AG10803 (cell line): ENCODE data around the gene CATSPERZ.
A peak's percentile ranks its signal among the peaks of the same experiment; 100 is the strongest.

Source experiments
- DNase-seq: peaks from one replicate; pipeline ENCODE4 v3.0.0; 2010; ENCODE audit warnings: low read depth
- H3K4me3 ChIP-seq: 2 replicates; pipeline ENCODE4 v1.5.1; 2011; ENCODE audit warnings: mild to moderate bottlenecking, low read length, control low read depth
- TF ChIP-seq, protein P1 (sequence below): conservative IDR thresholded peaks from 2 replicates; pipeline ENCODE4 v1.5.1; 2011; ENCODE audit warnings: mild to moderate bottlenecking, low read length, control low read depth, inconsistent platforms

The CATSPERZ gene

DNA sequence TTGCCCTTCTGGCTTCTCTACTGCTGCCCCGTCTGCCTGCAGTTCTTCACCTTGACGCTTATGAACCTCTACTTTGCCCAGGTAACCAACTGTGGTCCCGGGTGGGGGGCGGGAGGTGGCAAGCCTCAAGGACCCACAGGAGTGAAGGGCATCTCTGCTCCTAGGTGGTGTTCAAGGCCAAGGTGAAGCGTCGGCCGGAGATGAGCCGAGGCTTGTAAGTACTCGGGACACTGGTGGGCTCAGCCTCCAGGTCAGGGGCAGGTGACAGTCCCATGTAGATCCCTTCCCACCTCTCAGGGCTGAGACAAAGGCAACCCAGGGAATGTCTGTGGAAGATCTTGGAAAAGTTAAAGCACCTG is 13.4 kb upstream of the CATSPERZ start:
- TF ChIP-seq, protein P1, sequence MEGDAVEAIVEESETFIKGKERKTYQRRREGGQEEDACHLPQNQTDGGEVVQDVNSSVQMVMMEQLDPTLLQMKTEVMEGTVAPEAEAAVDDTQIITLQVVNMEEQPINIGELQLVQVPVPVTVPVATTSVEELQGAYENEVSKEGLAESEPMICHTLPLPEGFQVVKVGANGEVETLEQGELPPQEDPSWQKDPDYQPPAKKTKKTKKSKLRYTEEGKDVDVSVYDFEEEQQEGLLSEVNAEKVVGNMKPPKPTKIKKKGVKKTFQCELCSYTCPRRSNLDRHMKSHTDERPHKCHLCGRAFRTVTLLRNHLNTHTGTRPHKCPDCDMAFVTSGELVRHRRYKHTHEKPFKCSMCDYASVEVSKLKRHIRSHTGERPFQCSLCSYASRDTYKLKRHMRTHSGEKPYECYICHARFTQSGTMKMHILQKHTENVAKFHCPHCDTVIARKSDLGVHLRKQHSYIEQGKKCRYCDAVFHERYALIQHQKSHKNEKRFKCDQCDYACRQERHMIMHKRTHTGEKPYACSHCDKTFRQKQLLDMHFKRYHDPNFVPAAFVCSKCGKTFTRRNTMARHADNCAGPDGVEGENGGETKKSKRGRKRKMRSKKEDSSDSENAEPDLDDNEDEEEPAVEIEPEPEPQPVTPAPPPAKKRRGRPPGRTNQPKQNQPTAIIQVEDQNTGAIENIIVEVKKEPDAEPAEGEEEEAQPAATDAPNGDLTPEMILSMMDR, result no peak
- DNase-seq, result no peak
- peak overlapping the region; percentile 70 for H3K4me3 ChIP-seq

DNA sequence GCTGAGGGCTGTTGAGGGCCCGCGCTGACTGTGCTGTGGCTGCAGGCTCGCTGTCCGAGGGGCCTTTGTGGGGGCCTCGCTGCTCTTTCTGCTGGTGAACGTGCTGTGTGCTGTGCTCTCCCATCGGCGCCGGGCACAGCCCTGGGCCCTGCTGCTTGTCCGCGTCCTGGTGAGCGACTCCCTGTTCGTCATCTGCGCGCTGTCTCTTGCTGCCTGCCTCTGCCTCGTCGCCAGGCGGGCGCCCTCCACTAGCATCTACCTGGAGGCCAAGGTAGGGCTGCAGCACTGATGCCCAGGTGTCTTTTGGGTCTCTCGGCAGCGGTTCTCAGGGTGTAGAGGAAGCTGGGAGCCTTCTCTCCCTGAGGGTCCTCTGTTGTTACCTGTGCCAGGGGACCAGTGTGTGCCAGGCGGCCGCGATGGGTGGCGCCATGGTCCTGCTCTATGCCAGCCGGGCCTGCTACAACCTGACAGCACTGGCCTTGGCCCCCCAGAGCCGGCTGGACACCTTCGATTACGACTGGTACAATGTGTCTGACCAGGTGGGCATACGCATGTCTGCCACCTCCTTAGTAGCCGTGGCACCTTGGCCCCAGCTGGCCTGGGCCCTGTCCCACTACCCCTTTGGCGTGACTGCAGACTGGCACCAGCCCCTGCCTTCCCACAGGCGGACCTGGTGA is 12.3 kb upstream of the CATSPERZ start:
- TF ChIP-seq, protein P1, result no peak
- no peak for DNase-seq
- H3K4me3 ChIP-seq, result no peak overlapping the region

DNA sequence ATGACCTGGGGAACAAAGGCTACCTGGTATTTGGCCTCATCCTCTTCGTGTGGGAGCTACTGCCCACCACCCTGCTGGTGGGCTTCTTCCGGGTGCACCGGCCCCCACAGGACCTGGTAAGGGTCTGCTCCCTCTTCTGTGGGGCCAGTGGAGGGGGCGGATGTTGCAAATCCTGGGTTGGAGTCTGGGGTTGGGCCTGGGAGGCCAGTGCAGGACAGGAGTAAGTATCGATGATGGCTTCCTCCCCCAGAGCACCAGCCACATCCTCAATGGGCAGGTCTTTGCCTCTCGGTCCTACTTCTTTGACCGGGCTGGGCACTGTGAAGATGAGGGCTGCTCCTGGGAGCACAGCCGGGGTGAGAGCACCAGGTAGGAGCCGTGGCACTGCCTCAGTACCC is 11.8 kb upstream of the CATSPERZ start:
- TF ChIP-seq, protein P1, result no peak
- H3K4me3 ChIP-seq, result no peak overlapping the region
- DNase-seq, result no peak

DNA sequence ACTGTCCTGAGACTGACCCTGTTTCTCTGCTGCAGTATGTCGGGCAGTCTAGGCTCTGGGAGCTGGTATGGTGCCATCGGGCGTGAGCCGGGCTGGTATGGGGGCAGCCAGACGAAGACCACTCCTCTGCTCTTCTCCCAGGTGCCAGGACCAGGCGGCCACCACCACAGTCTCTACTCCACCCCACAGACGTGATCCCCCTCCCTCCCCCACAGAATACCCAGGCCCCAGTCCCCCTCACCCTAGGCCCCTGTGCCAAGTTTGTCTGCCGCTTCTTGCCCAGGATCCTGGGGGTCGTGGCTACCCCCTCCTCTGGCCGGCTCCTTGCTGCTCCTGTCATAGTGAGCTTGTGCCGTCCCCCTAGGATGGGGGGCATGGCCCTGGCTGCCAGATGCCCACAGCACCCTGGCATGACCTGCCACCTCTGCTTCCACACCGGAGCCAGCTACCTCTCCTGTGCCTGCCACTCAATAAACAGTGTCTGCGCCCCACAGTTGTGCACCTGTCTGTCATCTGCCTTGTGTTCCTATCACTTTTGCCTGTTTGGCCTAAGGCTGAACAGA is 11.1 kb upstream of the CATSPERZ start:
- TF ChIP-seq, protein P1, result no peak

DNA sequence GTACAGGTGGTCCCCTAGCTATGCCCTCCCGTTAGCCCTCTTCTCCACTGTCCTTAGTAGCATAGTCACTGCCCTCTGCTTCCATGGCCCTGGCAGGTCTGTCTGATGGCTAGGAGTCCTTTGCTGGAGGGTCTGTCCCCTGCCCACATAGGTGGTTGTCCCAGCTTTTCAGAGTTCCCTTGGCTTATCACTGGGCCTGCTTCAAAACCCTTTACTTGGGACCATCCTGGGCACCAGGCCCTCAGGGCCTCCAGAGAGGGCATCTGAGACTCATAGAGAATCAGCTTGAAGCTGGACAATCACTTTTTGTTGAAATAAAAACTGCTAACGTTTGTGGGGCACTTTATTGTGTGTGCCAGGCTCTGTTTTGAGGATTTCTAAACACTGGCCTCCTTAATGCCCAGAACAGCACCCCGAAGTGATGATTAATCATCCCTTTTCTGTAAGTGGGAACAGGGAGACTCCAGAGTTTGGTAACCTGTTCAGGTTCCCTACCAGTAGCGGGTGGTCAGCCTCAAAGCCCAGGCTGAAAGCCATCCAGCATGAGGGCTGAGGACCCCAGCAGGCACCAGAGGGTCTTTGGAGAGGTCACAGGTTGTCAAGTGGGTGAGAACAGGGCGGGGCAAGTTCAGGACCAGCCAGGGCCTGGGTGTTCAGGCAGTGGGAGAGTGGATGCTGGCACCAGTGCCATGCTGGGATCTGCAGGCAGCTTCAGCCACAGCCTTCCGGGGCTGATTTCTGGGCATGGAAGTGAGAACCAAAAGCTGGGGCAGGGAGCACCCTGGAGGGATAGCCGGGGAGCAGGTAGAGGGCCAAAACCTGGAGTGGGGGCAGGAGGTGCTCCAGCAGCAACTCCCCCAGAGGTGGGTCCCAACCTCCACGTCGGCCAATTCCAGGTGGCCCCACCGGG is 9.6 kb upstream of the CATSPERZ start:
- no peak for DNase-seq
- no peak overlapping the region for H3K4me3 ChIP-seq
- TF ChIP-seq, protein P1, result no peak

More for the DNA sequence above, 11.1 kb upstream of the CATSPERZ start:
- no peak overlapping the region for H3K4me3 ChIP-seq
- no peak for DNase-seq

DNA sequence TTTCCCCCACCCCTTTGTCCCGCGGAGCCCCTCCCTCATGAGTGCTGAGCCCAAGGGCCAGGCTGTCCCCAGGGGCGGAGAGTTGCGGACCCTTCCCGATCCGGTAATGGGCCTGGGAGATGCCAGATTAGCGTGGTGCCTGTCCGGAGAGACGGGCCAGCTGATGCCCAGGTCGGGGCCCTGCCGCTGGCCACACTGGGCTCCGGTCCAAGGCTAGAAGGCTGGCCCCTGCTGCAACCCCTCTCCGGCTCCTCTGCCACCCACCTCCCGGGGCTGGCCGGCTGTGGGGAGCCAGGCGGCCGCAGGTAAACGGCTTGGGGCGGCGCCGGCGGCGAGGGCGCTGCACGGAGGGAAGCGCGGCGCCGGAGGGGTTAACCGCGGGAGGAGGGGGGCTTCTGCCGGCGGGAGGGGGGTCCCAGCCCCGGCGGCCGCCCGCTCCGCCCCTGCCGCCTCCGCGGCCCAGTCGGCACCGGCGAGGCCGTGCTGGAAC is 8.9 kb upstream of the CATSPERZ start, which contains the start of gene KCNK4:
Gene KCNK4, plus strand, starts transcription at position 41 of the 490 bp plus-strand sequence. CDS start 1,717 bp downstream, outside the sequence.
- no peak within 1 kb of the TSS for H3K4me3 ChIP-seq
- DNase-seq, result no peak

More for the DNA sequence above, 8.9 kb upstream of the CATSPERZ start, which contains the start of gene KCNK4:
- TF ChIP-seq, protein P1, result no peak
